Neural crest cell (in vitro differentiated cells): ENCODE results near the gene TRPM1. TPM values are rescaled to one million over a fixed set of nuclear protein-coding genes. Genes with fewer than 3 reads are reported as not detected.

ENCODE experiments used
- DNase-seq: peaks from one replicate; pipeline ENCODE4 v3.0.0; 2021; ENCODE audit warnings: low read depth, mixed read lengths, low spot score
- H3K27ac Mint-ChIP-seq: one replicate; pipeline ENCODE4 v1.8.0; 2021; ENCODE audit warnings: mild to moderate bottlenecking, mixed read lengths; ENCODE audit not compliant: unreplicated experiment
- H3K27me3 Mint-ChIP-seq: 2 replicates; pipeline ENCODE4 v1.8.0; 2021; ENCODE audit warnings: low read depth, mild to moderate bottlenecking, mixed read lengths
- H3K36me3 Mint-ChIP-seq: 2 replicates; pipeline ENCODE4 v1.8.0; 2021; ENCODE audit warnings: low read depth, mild to moderate bottlenecking, mixed read lengths
- H3K4me1 Mint-ChIP-seq: 2 replicates; pipeline ENCODE4 v1.8.0; 2021; ENCODE audit warnings: mixed read lengths
- H3K4me3 Mint-ChIP-seq: one replicate; pipeline ENCODE4 v1.8.0; 2021; ENCODE audit warnings: mild to moderate bottlenecking, mixed read lengths
- H3K9me3 Mint-ChIP-seq: 2 replicates; pipeline ENCODE4 v1.8.0; 2021; ENCODE audit warnings: mixed read lengths
- total RNA-seq: library from RNA; stranded (reverse); gene quantifications from 2 replicates; pipeline ENCODE4 v1.2.1, GENCODE V29; 2021
- TF ChIP-seq, protein P1 (sequence below): fragments of 200-600 bp; sonication (generic); conservative IDR thresholded peaks from 2 replicates; pipeline ENCODE4 v1.5.0; 2021; ENCODE audit warnings: antibody characterized with exemption, mild to moderate bottlenecking

Gene TRPM1
- total RNA-seq, 1 donor from 2014 or later: not detected

DNA sequence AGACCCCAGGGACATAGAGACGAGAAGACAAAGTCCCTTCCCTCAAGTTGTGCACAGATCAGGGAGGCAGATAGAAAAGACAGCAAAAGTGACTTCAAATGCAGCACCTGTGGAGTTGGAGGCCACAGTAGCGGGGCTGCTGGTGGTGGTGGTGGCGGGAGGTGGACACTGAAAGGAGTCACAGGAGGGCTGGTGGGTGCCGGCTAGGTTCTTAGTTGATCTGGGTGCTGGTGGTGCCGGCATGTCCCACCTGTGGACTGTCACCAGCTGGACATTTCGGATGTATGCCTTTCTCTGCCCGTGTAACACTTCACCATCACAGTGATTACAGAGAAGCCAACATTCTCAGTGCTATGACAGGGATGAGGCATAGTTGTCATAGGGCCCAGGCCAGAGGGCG lies 60.9 kb downstream of the TRPM1 start:
- H3K27me3 Mint-ChIP-seq: no peaks in the 10 kb centered on the region
- H3K36me3 Mint-ChIP-seq: no peaks in the 10 kb centered on the region
- no peaks in the 10 kb centered on the region for H3K4me1 Mint-ChIP-seq
- no peaks in the 10 kb centered on the region for H3K9me3 Mint-ChIP-seq
- no peak overlapping the region for H3K4me3 Mint-ChIP-seq
- no peak for DNase-seq
- TF ChIP-seq, protein P1, sequence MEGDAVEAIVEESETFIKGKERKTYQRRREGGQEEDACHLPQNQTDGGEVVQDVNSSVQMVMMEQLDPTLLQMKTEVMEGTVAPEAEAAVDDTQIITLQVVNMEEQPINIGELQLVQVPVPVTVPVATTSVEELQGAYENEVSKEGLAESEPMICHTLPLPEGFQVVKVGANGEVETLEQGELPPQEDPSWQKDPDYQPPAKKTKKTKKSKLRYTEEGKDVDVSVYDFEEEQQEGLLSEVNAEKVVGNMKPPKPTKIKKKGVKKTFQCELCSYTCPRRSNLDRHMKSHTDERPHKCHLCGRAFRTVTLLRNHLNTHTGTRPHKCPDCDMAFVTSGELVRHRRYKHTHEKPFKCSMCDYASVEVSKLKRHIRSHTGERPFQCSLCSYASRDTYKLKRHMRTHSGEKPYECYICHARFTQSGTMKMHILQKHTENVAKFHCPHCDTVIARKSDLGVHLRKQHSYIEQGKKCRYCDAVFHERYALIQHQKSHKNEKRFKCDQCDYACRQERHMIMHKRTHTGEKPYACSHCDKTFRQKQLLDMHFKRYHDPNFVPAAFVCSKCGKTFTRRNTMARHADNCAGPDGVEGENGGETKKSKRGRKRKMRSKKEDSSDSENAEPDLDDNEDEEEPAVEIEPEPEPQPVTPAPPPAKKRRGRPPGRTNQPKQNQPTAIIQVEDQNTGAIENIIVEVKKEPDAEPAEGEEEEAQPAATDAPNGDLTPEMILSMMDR: no peak
- H3K27ac Mint-ChIP-seq: no peak overlapping the region

DNA sequence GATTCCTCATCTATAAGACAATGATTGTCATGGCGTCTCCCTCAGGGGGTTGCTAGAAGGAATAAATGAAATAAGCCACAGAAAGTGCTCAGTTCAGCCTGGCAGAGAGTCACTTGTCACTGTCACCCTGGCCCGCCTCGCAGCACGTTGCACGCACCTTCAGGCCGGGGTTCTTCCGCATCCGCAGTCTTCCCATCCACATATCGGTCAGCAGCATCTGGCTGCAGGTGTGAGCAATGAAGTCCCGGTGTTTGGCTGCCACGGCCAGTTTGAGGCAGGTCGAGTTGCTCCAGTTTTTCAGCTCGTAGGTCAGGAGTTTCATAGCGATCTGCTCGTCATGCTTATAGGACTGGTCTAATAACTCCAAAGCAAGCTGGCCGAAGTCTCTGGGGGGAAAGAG lies 61.6 kb downstream of the TRPM1 start:
- no peaks in the 10 kb centered on the region for H3K4me1 Mint-ChIP-seq
- H3K9me3 Mint-ChIP-seq: no peaks in the 10 kb centered on the region
- no peak for DNase-seq
- H3K4me3 Mint-ChIP-seq: no peak overlapping the region
- TF ChIP-seq, protein P1: no peak
- no peaks in the 10 kb centered on the region for H3K36me3 Mint-ChIP-seq
- H3K27ac Mint-ChIP-seq: no peak overlapping the region
- no peaks in the 10 kb centered on the region for H3K27me3 Mint-ChIP-seq

DNA sequence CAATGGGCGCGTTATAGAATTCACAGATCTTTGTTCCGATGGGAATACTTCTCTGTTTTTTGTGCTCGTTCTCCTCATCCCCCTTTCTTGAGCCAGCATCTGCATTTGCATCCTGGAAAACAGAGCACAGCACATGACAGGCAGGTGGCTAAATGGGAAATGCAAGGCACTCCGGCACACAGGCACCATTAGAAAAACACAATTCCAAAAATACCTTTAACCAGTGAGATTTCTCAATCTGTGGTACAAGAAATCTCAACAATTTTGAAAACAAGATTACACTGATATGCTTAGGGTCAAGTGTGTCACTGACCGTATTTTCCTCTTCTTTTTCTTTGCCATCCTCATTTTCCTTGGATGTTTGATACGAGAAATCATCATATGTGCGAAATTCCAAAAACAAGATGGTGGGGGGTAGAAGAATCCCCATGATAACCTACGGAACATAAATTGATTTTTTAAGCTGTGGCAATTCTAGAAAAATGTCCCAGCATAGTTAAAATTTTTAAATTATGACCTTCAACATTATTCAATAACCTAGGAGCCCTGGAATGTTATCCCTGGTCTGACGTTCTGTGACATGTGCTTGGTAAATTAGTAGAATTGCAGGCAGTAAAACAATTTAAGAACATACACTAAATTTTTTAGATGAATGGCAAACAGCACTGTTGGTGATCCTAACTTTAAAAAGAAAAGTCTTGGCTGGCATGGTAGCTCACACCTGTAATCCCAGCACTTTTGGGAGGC lies 63.6 kb downstream of the TRPM1 start:
- no peak for DNase-seq
- H3K4me3 Mint-ChIP-seq: no peak overlapping the region
- TF ChIP-seq, protein P1: no peak
- H3K36me3 Mint-ChIP-seq: no peaks in the 10 kb centered on the region
- no peaks in the 10 kb centered on the region for H3K4me1 Mint-ChIP-seq
- H3K27me3 Mint-ChIP-seq: no peaks in the 10 kb centered on the region
- H3K27ac Mint-ChIP-seq: no peak overlapping the region
- H3K9me3 Mint-ChIP-seq: no peaks in the 10 kb centered on the region

DNA sequence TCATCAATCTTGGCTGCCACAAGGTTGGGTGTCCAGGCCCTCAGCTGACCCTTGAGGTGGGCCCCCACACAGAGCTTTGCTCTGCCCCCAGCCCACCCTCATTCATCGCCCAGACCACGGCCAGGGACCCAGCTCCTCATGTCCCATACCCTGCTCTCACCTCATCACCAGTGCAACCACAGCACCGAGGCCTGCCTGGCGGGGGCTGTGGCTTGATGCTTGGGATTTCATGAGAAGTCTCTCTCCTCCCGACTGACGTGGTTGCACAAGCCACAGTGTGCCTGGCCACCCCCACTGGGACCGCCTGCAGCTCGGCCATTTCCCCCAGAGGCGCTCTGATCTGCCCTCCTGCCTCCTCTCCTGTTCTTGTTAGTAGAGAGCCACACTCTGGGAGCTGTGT lies 64.7 kb downstream of the TRPM1 start:
- Mint-ChIP-seq H3K27ac (no peak overlapping the region), H3K9me3 (no peaks in the 10 kb centered on the region), H3K36me3 (no peaks in the 10 kb centered on the region), H3K27me3 (no peaks in the 10 kb centered on the region), H3K4me1 (no peaks in the 10 kb centered on the region), H3K4me3 (no peak overlapping the region)
- DNase-seq: no peak
- TF ChIP-seq, protein P1: no peak

DNA sequence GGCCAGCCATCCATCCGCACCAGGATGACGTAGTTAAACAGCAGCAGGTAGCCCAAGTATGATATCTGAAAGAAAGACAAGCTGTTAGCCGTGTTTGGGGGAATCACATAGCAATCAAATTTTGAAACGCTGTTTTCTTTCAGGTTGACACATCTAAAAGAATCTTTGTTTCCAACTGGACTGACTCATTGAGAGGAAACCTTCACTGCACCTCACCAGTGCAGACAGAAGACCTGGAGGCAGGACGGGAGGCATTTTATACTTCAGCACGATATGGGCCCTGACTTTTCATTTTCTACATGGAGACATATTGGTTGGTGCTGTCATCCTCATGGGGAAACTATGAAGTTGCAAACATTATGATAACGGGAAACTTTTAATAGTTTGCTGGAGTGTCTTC lies 65.9 kb downstream of the TRPM1 start:
- Mint-ChIP-seq H3K4me3 (no peak overlapping the region), H3K36me3 (no peaks in the 10 kb centered on the region), H3K4me1 (no peaks in the 10 kb centered on the region), H3K9me3 (peaks cover 3% of the 10 kb centered on the region), H3K27me3 (no peaks in the 10 kb centered on the region), H3K27ac (no peak overlapping the region)
- TF ChIP-seq, protein P1: no peak
- DNase-seq: no peak
